Neural cell (in vitro differentiated cells): Measurements from ENCODE around the gene DIS3L2. TPM values are rescaled to one million over a fixed set of nuclear protein-coding genes. Genes with fewer than 3 reads are reported as not detected.

Source experiments
- H2AFZ ChIP-seq: fragments of 200-600, 300-800 bp; sonication (generic), shearing (Covaris generic); 2 replicates; pipeline ENCODE4 v1.6.0; 2014; ENCODE audit warnings: low read depth, mild to moderate bottlenecking, antibody characterized with exemption, low read length, moderate library complexity
- H3F3A ChIP-seq: fragments of 200-600 bp; shearing (Covaris generic); 2 replicates; pipeline ENCODE4 v1.6.1; 2016; ENCODE audit warnings: mild to moderate bottlenecking, moderate library complexity, mixed read lengths, antibody characterized with exemption, low read length; ENCODE audit not compliant: insufficient read depth, poor library complexity, severe bottlenecking
- H3K27ac ChIP-seq: fragments of 200-600, 300-800 bp; sonication (generic), shearing (Covaris generic); 2 replicates; pipeline ENCODE4 v1.5.1; 2014; ENCODE audit warnings: mild to moderate bottlenecking, low read length, moderate library complexity
- H3K27me3 ChIP-seq: fragments of 300-800, 200-600 bp; sonication (generic), shearing (Covaris generic); 2 replicates; pipeline ENCODE4 v1.6.0; 2014; ENCODE audit warnings: mild to moderate bottlenecking, low read depth, low read length, moderate library complexity; ENCODE audit not compliant: insufficient read depth
- H3K36me3 ChIP-seq: fragments of 300-800, 200-600 bp; sonication (generic), shearing (Covaris generic); 2 replicates; pipeline ENCODE4 v1.5.1; 2014; ENCODE audit warnings: mild to moderate bottlenecking, antibody characterized with exemption, low read length, moderate library complexity; ENCODE audit not compliant: insufficient read depth
- H3K4me2 ChIP-seq: fragments of 300-800, 200-600 bp; sonication (generic), shearing (Covaris generic); 2 replicates; pipeline ENCODE4 v1.6.0; 2014; ENCODE audit warnings: mild to moderate bottlenecking, low read length
- H3K4me3 ChIP-seq: fragments of 300-800, 200-600 bp; sonication (generic), shearing (Covaris generic); 2 replicates; pipeline ENCODE4 v1.5.1; 2014; ENCODE audit warnings: mild to moderate bottlenecking, low read length, moderate library complexity
- H3K79me2 ChIP-seq: fragments of 200-600 bp; shearing (Covaris generic); replicated peaks from 2 replicates; pipeline ENCODE4 v1.6.0; 2014; ENCODE audit warnings: mild to moderate bottlenecking, low read length, moderate library complexity; ENCODE audit not compliant: insufficient read depth
- H3K9ac ChIP-seq: fragments of 300-800, 200-600 bp; sonication (generic), shearing (Covaris generic); 2 replicates; pipeline ENCODE4 v1.6.1; 2016; ENCODE audit warnings: mild to moderate bottlenecking, low read length, mixed read lengths
- H3K9me2 ChIP-seq: fragments of 200-600 bp; shearing (Covaris generic); 2 replicates; pipeline ENCODE4 v1.6.1; 2016; ENCODE audit warnings: mild to moderate bottlenecking, low read length, mixed read lengths; ENCODE audit not compliant: insufficient read depth
- H3K9me3 ChIP-seq: fragments of 200-600, 300-800 bp; sonication (generic), shearing (Covaris generic); 2 replicates; pipeline ENCODE4 v1.6.1; 2016; ENCODE audit warnings: mild to moderate bottlenecking, mixed run types, low read length, moderate library complexity, mixed read lengths
- H4K20me1 ChIP-seq: fragments of 200-600 bp; shearing (Covaris generic); 2 replicates; pipeline ENCODE4 v1.6.1; 2016; ENCODE audit warnings: mild to moderate bottlenecking, mixed run types; ENCODE audit not compliant: insufficient read depth
- CTCF ChIP-seq: fragments of 450-650 bp; IDR thresholded peaks from 2 replicates; pipeline ENCODE4 v1.5.1; 2014; ENCODE audit warnings: antibody characterized with exemption, mild to moderate bottlenecking, moderate library complexity; ENCODE audit not compliant: poor library complexity, severe bottlenecking
- EP300 ChIP-seq: fragments of 450-650 bp; conservative IDR thresholded peaks from 2 replicates; pipeline ENCODE4 v1.6.1; 2014; ENCODE audit warnings: antibody characterized with exemption, mild to moderate bottlenecking, moderate library complexity; ENCODE audit not compliant: poor library complexity, severe bottlenecking
- EZH2 ChIP-seq: fragments of 200-600, 300-800 bp; shearing (Covaris generic), sonication (generic); IDR thresholded peaks from 2 replicates; pipeline ENCODE4 v1.6.1; 2014; ENCODE audit warnings: antibody characterized with exemption, low read length, borderline replicate concordance, mild to moderate bottlenecking; ENCODE audit not compliant: insufficient read depth, poor library complexity, severe bottlenecking
- MXI1 ChIP-seq: fragments of 450-650 bp; conservative IDR thresholded peaks from 2 replicates; pipeline ENCODE4 v1.6.1; 2014; ENCODE audit warnings: antibody characterized with exemption, mild to moderate bottlenecking; ENCODE audit not compliant: poor library complexity, severe bottlenecking
- POLR2AphosphoS5 ChIP-seq: IDR thresholded peaks from 2 replicates; pipeline ENCODE4 v1.6.1; 2012
- RAD21 ChIP-seq: fragments of 450-650 bp; conservative IDR thresholded peaks from 2 replicates; pipeline ENCODE4 v1.6.1; 2014; ENCODE audit warnings: antibody characterized with exemption, mild to moderate bottlenecking, moderate library complexity
- REST ChIP-seq: IDR thresholded peaks from 2 replicates; pipeline ENCODE4 v1.6.1; 2012; ENCODE audit warnings: borderline replicate concordance
- SMC3 ChIP-seq: fragments of 450-650 bp; conservative IDR thresholded peaks from 2 replicates; pipeline ENCODE4 v1.6.1; 2014; ENCODE audit warnings: antibody characterized with exemption, mild to moderate bottlenecking, moderate library complexity; ENCODE audit not compliant: poor library complexity
- TAF1 ChIP-seq: IDR thresholded peaks from 2 replicates; pipeline ENCODE4 v1.6.1; 2012; ENCODE audit warnings: low read depth
- polyA plus RNA-seq: library from polyadenylated mRNA; depleted of rRNA; stranded (reverse); fragments of >200 nt; gene quantifications from 2 replicates; pipeline ENCODE4 v1.2.3, GENCODE V29; 2014

DIS3L2 gene
- polyA plus RNA-seq, 1 donor from 2014 or later = 20.0 TPM

- Histone ChIP-seq H4K20me1 (no peaks in the 10 kb centered on the region), H3K9me2 (no peaks in the 10 kb centered on the region), H3K4me3 (no peak overlapping the region), H3F3A (no peaks in the 10 kb centered on the region), H3K27ac (no peak overlapping the region), H3K27me3 (no peaks in the 10 kb centered on the region), H3K9ac (no peak overlapping the region), H3K9me3 (no peaks in the 10 kb centered on the region), H3K36me3 (no peaks in the 10 kb centered on the region), H3K79me2 (no peaks in the 10 kb centered on the region), H3K4me2 (no peak overlapping the region), H2AFZ (no peak overlapping the region)
- no peak for TF ChIP-seq REST
- TF ChIP-seq EZH2 = no peak
- TF ChIP-seq SMC3 = no peak
- no peak for TF ChIP-seq MXI1
These were observed 289.0 kb downstream of the DIS3L2 start for GRCh38 chr2:232250246-232251175.

- no peaks in the 10 kb centered on the region for H3K79me2 ChIP-seq
- no peak overlapping the region for H3K27ac ChIP-seq
- no peak overlapping the region for H3K4me3 ChIP-seq
- H2AFZ ChIP-seq = no peak overlapping the region
- H3K27me3 ChIP-seq = no peaks in the 10 kb centered on the region
- no peaks in the 10 kb centered on the region for H3F3A ChIP-seq
- H3K36me3 ChIP-seq = no peaks in the 10 kb centered on the region
- TF ChIP-seq MXI1 (no peak), EP300 (no peak), TAF1 (no peak), EZH2 (no peak)
- H3K4me2 ChIP-seq = no peak overlapping the region
- H3K9me3 ChIP-seq = no peaks in the 10 kb centered on the region
- H4K20me1 ChIP-seq = no peaks in the 10 kb centered on the region
- no peak overlapping the region for H3K9ac ChIP-seq
- H3K9me2 ChIP-seq = no peaks in the 10 kb centered on the region
These were observed 293.5 kb downstream of the DIS3L2 start for GRCh38 chr2:232255033-232255432.

GRCh38 chr2:232260075-232260474, 298.6 kb downstream of the DIS3L2 start:
- no peak overlapping the region for H3K4me2 ChIP-seq
- no peaks in the 10 kb centered on the region for H3F3A ChIP-seq
- no peaks in the 10 kb centered on the region for H3K79me2 ChIP-seq
- H3K27ac ChIP-seq = no peak overlapping the region
- H3K27me3 ChIP-seq = no peaks in the 10 kb centered on the region
- no peak for TF ChIP-seq CTCF
- TF ChIP-seq EZH2 = no peak
- no peak for TF ChIP-seq POLR2AphosphoS5
- no peak for TF ChIP-seq MXI1
- no peak for TF ChIP-seq TAF1
- no peak for TF ChIP-seq REST
- TF ChIP-seq EP300 = no peak
- no peak for TF ChIP-seq SMC3
- TF ChIP-seq RAD21 = no peak
- no peaks in the 10 kb centered on the region for H3K9me2 ChIP-seq
- H4K20me1 ChIP-seq = no peaks in the 10 kb centered on the region
- H3K9me3 ChIP-seq = no peaks in the 10 kb centered on the region
- H2AFZ ChIP-seq = no peak overlapping the region
- H3K9ac ChIP-seq = no peak overlapping the region
- no peaks in the 10 kb centered on the region for H3K36me3 ChIP-seq
- no peak overlapping the region for H3K4me3 ChIP-seq
